Stimulated activated CD4-positive, alpha-beta T cell treated with anti-CD3 and anti-CD28 coated beads, Interleukin-4, amount 100 ng/mL, for 24 hours (primary cell): Measurements from ENCODE around the gene OBP2B.
"Not testable (repeated sequence)": the region's sequence is repeated elsewhere in the genome, so short reads cannot be mapped to it uniquely, and the experiment has no call there.

Source experiments
- DNase-seq: peaks from one replicate; pipeline ENCODE4 v3.0.0-alpha.2; 2020

Gene OBP2B, protein sequence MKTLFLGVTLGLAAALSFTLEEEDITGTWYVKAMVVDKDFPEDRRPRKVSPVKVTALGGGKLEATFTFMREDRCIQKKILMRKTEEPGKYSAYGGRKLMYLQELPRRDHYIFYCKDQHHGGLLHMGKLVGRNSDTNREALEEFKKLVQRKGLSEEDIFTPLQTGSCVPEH

DNA sequence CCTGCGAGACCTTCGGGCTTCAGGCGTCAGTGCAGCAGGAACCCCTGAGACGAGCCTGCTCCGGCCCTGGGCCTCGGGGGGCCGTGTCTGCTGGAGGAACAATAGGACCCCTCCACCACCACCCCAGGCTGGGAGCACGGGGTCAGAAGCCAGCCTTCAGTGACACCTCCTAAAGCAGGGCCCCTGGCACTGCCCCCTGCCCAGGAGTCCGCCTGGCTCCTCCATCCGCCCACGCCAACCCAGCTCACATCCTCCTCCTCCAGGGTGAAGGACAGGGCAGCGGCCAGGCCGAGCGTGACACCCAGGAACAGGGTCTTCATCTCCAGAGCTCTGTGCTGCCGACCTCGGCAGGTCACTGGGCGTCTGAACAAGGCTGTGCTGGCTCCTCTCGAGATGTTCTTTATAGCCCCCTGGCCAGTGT is at the start of gene OBP2B:
Gene OBP2B, minus strand, starts transcription at position 371 of the 421 bp plus-strand sequence. Its CDS starts 51 bp downstream, at position 320.
- not testable (repeated sequence) for DNase-seq

DNA sequence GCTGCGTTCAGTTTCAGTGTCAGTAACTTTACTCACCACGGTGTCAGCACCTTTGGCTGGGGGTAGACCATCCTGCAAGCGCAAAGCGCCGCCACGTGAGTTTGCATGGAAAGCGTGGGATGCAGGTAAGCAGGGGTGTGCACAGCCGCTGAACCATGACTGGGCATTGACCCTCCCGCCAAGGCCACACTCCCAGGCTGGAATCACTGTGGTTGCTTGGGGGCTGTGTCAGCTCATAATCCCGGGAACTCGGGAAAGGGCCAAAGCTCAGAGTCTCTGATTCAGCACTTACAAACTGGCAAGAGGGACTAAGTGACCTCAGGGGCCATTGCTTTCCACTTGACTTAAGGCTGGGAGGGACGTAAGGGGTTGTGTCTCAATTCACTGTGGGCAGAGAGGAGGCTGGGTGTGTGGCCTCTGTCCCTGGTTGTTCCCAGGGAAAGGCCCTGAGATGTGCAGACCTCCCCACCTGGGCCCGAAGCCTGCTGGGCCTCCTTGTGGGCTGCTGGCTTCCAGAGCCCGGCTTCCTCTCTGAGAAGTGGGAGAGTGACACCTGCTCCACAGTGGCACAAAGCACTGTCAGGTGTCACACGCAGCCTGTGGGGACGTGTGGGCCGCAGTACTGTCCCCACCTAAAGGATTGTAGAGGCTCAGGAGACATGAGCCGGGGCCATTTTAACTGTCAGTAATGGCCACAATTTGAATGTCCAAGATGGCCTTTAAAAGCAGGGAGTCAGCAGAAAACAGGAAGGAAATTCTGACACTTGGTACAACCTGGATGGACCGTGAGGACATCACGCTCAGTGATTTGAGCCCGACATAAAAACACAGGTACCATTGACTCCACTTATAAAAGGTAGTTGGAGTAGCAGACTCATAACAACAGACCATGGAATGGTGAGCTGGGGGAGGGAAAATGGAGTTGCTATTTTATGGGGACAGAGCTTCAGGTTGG is 49.3 kb upstream of the OBP2B start:
- DNase-seq, result no peak

DNA sequence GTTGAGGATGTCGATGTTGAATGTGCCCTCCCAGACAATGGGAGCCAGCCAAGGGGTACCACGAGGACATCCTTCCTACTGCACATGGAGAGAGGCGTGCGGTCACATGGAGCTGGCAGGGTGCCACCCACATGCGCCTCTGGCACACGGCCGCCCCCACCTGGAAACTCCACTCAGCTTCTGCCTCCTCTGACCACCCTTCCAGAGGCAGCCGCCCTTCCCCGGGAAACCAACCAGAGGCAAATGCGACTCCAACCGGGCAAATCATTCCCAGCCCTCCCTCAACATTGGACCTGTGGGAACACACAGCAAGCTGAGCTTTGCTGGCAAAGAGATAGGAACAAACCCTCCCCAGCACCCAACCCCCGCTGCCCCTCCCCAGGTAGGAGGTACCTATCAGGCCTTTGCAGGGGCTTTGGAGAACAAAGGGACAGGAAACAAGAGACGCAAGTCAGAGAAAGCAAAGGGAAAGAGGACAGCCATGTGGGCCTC is 48.5 kb upstream of the OBP2B start:
- DNase-seq, result no peak

DNA sequence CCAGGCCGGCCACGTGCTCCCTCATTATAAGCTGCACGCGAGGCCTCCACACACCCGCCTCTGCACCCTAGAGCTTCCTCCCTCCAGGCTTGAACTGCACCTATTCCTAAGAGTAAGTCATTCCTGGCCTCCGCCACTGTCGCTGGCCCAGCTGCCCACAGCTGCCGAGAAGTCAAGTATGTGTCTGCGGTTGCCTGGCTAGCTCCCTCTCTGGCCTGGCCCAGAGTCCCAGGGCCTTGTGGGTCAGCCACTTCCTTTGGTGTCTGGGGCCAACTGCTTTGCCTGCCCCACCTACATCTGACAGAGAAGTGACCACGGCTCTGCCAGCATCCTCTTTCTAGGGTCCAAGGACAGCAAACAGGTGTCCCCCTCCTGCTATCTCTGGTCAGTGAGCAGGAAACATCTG is 47.6 kb upstream of the OBP2B start:
- no peak for DNase-seq

DNA sequence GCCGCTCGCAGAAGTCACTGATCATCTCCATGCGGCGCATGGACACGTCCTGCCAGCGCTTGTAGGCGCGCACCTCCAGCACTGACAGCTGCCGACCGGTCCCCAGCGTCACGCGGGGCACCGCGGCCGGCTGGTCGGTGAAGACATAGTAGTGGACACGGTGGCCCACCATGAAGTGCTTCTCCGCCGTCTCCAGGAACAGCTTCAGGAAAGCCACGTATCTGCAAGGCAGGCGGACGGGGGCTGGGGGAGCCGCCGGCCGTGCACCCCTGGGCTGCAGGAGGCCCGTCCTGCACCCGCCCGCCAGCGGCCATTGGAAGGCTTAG is 47.0 kb upstream of the OBP2B start:
- DNase-seq, result no peak

DNA sequence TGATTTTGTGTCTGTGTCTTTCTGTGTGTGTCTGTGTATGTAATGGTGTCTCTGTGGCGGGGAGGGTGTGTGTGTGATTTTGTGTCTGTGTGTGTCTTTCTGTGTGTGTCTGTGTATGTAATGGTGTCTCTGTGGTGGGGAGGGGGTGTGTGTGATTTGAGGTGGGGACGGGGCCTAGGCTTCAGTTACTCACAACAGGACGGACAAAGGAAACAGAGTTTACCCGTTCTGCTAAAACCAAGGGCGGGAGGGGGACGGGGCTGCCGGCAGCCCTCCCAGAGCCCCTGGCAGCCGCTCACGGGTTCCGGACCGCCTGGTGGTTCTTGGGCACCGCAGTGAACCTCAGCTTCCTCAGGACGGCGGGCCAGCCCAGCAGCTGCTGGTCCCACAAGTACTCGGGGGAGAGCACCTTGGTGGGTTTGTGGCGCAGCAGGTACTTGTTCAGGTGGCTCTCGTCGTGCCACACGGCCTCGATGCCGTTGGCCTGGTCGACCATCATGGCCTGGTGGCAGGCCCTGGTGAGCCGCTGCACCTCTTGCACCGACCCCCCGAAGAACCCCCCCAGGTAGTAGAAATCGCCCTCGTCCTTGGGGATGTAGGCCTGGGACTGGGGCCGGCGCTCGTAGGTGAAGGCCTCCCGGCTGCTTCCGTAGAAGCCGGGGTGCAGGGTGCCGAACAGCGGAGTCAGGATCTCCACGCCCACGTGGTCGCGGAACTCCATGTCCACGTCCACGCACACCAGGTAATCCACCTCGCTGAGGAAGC is 46.5 kb upstream of the OBP2B start:
- DNase-seq, result no peak

DNA sequence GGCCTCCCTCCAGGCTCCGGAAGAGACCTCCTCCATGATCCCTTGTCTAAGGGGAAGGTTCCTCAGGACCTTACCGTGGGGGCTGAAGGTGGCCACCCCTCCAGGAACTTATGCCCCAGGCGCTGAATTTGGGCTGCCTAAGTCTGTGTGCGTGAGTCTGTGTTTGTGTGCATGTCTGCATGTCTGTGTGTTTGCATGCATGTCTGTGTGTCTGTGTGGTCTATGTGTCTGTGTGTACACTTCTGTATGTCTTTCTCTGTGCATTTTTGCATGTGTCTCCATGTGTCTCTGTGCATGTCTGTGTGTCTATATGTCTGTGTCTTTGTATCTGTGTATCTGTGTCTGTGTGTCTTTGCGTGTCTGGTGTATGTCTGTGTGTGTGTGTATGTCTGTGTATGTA is 45.4 kb upstream of the OBP2B start:
- no peak for DNase-seq

DNA sequence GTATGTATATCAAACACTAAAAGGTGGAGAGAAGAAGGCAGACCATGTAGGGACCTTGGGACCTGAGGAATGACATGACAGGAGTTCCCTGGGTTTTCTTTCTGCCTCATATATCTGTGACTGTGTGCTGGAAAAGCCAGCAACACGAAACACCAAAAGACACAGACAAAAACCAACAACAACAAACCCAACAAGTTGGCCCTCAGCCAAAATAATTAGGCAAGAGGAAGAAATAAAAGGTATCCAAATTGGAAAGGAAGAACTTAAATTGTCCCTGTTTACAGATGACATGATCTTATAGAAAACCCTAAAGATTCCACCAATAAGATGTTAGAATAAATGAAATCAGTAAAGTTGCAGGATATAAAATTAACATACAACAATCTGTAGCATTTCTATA is 44.2 kb upstream of the OBP2B start:
- no peak for DNase-seq

DNA sequence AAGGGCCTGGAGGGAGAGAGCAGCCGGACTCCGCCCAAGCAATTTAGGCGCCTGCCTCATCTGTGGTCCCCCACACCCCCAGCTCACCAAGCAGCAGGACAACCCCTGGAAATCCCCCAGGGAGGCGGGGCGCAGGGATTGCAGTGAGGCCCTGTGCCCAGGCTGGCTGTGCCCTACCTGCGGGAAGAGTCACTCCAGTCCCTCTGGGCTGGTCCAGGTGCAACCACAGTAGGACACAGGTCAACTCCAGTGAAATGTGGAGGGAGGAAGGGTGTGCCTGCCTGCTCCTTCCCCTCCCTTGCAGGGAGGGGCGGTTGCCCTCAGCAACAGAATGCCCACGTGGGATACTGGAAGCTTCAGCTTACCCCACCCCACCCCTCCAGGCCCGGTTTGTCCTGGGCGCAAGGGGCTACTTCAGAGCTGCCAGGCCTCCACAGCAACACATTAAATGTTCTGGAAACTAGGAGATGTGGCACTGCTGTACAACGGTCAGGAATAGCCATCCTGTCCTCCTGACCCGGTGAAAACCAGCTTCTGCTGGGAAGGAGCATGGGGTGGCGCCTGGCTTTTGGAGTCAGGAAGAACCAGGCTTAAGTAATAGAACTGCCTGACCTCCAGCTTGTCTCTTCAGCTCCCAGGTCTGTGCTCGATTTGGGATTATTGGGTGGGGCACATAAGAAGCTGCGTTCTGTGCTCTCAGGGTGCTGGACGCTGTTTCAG is 43.4 kb upstream of the OBP2B start:
- DNase-seq, result no peak

DNA sequence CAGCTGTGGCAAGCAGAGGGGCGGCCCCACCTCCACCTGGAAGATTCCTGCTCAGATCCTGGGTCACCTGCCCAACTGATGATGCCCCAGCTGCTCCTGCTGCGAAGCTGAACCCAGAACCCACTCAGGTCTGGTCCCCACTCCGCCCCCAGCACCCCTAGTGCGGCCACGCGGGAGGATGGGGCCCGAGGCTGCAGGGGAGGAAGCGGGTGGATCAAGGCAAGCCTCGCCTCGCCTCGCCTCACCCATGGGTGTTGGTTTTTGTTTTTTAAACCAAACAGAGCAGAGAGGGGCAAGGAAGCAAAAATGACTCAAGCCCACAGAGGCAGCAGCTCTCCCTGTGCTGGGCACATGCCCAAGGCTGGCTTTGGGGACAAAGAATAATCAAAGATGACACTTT is 42.7 kb upstream of the OBP2B start:
- no peak for DNase-seq

DNA sequence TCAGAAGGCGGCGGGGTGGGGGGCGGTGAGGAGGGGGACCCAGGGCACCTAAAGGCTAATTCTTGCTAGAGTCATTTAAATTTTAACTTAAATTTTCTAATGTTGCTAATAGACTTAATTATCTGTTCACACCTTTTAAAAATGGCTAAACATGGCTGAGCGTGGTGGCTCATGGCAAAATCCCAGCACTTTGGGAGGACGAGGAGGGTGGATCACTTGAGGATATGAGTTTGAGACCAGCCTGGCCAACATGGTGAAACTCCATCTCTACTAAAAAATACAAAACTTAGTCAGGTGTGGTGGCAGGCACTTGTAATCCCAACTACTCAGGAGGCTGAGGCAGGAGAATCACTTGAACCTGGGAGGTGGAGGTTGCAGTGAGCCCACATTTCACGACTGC is 42.2 kb upstream of the OBP2B start:
- DNase-seq, result not testable (repeated sequence)

DNA sequence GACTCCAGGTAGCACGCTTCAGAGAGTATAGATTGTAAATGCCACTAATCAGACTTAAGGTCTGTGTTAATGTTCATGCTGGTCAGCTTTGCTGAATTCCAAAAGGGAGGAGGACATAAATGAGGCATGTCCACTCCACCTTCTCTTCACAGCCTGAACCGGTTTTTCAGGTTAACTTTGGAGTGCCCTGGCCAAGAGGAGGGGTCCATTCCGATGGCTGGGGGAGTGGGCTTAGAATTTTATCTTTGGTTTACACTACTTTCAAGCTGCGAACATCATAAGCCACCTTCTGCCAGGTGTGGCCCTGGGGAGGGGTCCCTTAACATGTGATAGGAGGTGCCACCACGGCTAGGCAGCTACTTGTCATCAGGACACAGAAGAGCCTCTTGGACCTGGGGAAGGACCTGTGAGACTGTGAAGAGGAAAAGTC is 41.7 kb upstream of the OBP2B start:
- DNase-seq, result no peak

DNA sequence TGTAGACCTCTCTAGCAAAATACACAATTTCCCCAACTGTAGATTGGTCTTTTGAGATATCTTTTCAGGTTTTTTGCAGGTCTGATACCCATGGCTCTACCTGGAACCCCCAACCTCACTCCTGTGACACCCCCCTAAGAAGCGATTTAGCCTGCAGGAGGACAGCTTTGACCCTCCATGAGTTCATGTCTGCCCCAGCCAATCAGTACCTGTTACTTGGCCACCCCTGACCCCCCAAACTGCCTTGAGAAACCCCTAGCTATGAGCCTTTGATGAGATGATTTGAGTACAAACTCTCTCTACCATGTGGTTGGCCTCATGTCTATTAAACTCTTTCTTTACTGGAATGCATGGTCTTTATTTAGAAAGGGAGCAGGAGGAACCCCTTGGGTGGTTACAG is 40.3 kb upstream of the OBP2B start:
- no peak for DNase-seq

DNA sequence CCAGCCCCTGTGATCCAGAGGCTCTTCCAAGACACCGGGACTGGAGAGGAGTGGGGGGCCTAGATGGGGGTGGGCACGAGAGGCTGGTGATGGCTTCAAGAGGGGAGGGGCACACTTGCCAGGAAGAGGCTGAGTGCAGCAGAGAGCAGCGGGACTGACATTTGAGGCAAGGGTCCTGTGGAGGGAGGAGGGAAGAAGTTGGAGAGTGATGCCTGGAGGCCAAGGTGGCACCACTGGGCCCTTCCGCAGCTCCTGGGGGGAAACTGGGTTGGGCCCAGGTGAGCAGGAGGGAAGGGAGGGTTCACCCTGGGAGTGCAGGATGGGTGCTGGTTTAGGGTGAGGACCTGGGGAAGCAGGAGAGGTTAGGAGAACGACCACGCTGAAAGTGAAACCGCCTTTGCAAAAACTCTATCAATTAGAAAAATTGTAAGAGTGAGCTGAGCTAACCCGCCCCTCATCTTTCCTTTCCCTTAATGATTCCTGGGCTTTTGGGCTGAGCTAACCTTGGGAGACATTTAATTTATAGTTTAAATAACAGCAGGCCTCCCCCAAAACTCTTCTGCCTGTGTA is 39.8 kb upstream of the OBP2B start:
- no peak for DNase-seq

DNA sequence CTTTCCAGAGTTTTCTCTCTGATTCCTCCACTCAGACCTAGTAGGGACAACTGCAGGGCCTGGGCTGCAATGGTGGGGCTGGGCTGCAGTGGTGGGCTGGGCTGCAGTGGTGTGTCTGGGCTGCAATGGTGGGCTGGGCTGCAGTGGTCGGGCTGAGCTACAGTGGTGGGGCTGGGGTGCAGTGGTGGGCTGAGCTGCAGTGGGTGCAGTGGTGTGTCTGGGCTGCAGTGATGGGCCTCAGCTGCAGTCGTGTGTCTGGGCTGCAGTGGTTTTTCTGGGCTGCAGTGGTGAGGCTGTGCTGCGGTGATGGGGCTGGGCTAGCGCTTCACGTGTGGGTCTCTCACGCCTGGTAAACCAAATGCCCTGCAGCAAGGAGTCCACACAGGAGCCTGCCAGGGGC is 38.6 kb upstream of the OBP2B start:
- no peak for DNase-seq

DNA sequence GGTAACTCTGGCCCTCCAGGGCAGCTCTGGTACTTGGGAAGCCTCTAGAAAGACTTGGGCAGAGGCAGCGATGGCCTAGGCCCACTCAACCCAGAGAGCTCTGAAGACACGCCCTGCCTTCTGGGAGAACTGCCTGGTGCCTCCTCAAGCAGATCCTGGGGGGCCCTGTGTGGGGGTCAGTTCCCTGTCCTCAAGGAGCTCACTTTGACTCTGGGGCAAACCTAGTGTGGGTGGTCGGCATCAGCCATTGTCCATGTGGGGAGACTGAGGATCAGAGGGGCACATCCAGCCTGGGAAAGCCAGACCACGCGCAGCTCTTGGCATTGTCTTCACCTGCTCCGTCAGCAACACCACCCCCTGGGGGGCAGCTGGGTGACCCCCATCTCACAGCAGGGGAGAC is 37.9 kb upstream of the OBP2B start:
- no peak for DNase-seq

DNA sequence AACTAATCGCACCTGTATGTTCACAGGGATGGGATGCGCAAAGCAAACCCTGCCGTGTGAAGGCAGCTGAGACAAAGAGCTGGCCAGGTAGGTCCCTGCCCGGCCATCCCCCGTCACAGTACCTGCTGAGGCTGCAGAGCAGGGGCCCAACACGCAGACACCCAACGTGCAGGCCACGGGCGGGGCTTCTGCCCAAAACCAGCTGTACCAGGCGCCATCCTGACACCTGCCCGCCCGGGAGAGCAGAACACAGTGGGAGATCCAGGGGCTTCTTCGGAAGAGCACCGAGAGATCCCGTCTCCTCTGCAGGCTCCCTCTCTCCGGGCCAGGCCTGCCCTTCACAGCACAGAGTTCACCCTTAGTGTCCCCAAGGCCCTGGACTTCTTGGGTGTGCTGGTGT is 37.5 kb upstream of the OBP2B start:
- DNase-seq, result no peak

DNA sequence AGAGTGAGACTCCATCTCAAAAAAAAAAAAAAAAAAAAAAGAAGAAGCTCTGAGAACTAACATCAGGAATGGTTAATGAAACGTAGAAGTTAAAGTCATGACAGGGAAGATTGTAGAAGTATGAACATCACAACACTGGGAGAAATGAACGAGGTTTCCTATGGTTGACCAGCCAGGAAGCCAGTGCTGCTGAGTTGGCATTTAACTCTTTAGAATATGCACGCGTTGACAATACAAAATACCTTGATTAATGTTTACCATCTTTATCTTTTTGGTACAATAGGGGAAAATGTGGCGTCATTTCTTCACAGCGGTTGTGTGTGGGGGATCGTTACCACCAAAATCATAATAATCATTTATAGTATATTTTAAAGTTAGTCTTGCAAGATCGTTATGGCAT is 33.9 kb upstream of the OBP2B start:
- no peak for DNase-seq

DNA sequence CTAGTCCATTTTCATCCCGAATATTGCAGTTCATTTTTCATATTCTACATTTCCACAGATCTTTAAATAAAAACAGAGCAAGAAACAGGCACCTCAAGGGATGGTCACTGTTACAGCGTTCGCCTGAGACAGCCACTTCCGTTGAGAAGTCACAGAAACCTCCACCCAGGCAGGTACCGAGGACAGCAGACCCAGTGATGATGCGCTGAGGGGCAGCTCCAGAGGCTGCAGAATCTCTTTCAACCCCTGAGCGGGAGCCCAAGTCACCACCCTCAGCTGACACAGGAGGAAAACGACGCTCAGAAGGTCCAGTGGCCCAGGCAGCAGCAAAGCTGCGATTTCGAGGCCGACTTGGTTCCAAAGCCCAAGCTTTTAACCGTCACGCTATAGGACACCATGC is 33.2 kb upstream of the OBP2B start:
- DNase-seq, result no peak

DNA sequence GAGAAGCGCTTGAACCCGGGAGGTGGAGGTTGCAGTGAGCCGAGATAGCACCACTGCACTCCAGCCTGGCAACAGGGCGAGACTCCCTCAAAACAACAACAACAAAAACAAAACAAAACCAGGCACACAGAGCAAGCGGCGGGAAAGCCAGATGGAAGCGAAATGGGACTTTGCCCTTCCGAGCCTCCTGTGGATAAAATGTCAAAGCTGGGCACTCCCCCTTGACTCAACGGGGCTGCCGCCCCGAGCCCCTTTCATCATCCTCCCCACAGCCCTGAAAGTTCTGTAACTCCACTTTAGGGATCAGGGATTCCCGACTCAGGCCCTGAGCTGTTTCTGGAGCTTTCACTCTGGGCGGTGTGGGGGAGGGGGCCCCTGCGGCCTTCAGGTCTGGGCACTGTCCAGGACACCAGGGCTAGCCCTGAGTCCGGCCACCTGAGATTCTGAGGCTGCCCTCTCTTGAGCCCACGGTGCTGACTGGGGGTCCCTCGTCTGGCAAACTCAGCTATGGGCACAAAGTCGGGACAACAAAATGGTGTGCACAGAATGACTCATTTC is 30.6 kb upstream of the OBP2B start:
- no peak for DNase-seq

DNA sequence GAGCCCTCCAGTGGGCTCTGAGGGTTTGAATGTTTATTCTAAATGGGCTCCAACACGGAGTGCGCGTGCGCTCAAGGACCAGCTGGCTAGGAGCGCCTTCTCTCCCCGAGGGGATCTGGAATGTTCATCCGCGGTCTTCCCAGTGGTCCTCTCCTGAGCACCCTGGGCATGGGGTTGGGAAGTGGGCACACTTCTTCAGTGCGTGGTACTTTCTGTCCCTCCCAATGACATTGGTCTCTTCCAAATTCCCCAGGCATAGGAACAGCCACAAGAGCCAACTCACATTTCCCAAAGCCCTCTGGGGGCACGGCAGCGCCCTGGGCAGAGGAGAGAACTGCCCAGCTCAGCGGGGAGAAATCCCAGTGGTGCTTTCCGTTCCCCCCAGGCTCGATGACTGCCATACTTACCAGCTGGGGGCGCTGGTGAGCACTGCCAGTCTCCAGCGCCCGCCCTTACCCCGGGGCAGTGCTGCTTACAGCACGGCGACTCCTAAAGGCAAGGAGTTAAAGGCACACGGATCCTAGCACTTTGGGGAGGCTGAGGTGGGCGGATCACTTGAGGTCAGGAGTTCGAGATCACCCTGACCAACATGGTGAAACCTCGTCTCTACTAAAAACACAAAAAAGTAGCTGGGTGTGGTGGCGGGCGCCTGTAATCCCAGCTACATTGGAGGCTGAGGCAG is 29.9 kb upstream of the OBP2B start:
- DNase-seq, result peak; percentile 72
